ENCODE results near the gene CCDC152.
"Not testable (repeated sequence)": the region's sequence is repeated elsewhere in the genome, so short reads cannot be mapped to it uniquely, and the experiment has no call there.

The CCDC152 gene

DNA sequence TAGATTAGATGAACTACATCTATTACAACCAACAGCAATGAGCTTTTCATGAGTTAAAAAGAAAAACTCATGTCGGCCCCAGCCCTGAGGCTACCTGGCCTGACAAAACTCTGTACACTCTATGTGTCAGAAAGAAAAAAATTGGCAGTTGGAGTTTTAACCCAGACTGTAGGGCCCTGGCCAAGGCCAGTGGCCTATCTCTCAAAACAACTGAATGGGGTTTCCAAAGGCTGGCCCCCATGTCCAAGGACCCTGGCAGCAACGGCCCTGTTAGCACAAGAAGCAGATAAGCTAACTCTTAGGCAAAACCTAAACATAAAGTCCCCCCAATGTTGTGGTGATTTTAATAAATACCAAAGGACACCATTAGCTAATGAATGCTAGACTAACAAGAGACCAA, 59.9 kb downstream of the CCDC152 start:
- not testable (repeated sequence) for DNase-seq

DNA sequence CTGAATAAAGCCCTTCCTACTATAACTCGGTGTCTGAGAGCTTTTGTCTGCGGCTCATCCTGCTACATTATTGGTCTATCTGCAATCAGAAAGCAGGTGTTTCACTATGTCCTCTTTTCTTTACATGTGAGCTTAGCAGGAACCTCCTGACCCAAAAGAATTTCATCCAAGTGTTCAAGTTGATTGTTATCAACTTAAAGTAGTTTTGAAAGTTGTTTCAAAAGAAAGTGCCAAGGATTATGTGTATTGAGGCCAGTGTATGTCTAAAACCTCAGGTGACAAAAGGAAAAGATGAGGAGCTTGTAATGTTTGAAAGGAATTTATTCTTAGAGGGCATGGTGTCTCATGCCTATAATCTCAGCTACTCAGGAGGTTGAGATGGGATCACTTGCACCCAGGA, 63.1 kb downstream of the CCDC152 start:
- DNase-seq = no peak

DNA sequence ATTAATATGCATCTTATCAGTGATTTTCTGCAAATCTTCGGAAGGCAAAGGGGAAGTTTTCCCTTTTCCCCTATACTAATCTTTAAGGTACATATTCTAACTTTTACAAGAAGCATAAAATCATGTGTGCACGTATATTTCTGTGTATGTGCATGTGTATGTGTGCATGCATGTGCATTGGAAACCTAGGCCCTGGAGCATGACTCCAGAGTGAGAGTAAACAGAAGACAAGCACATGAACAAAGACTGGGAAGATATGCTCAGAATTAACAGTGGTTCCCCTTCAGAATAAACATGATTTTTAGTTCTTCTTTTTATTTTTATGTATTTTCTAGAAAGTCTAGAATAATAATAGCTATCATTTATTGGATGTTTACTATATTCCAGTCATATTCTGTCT, 65.9 kb downstream of the CCDC152 start:
- no peak for DNase-seq

DNA sequence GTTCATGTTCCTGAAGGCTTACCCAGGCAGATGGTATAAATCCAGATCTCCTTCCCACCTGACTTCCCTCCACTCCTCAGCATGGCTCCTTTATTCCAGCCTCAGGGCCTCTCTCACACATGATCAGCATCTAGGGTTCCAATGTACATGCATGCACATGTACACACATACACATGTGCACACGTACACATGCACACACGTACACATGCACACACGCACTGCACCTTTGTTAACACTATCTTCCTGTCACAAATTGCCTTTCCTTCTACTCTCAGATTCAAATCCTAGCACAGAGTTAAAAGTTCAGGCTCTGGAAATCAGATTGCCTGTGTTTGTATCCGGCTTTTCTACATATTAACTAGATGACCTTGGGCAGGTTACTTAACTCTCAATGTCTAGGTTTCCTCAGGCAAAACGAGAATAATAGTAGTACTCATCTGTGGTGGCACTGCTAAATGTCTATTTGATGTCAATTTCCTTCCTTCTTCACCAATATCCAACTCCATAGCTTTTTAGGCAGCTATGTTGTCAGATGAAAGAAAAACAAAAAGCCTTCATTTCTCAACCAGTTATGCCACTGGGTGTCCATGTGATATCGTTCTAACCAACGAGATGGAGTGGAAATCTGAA, 67.8 kb downstream of the CCDC152 start:
- DNase-seq = no peak

DNA sequence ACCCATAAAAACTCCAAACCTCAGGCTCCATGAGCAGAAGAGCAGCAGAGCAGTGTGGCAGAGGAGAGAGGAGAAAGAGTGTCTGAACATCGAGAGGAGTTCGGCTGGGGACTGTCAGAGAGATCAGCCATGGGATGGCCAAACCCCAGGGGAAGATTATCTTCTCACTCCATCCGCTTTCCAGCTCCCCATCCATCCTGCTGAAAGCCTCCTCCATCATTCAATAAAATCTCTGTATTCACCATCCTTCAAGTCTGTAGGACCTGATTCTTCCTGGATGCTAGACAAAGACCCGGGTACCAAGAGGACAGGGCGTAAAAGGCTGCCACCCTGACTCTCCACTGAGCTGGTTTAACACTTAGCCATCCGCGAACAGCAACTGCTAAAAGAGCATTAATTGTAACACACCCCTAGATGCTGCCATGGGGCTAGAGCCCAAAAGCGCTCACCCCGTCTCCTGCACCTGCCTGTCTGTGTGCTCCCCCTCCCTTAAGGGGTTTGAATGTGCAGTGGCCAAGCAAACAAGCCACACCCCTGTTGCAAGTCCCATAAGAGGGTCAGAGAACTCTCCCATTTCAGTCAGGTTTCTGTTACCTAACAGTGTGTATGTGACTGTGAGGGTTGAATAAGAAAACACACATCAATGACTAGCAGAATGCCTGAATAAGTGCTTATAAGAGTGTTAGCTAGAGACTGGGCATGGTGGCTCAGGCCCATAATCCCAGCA, 69.0 kb downstream of the CCDC152 start:
- DNase-seq = no peak

DNA sequence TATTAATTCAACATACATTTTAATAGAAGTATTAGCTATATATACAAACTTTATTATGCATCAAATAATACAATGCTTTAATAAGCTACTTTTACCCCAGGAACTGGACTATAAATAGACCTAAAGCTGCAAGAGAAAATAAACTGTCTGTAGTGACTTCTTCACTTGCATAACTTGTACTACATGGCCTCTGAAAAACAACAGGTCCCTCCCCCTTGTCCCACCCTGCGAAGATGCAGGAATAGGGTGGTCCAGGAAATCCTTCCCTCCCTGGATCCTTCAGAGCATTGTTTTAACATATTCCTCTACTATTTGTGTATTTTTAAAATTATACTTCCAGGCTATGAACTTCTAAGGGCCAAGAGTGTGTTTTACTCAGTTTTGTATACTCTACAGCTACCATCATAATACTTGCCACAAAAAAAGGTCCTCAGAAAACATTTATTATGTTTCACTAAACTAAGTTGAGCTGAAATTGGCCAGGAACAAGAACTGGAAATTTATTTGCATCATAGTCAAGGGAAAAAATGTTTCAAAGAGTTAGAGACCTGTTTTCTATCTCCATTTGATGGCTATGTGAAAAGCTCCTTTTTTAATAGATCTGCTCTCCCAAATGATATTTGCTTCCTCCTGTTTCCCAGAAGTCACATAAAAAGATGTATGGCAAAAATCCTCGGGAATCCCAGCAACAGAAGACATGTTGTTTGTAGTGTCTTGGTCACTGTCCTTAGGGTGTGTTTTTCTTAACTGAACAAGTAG, 70.3 kb downstream of the CCDC152 start:
- DNase-seq = no peak

DNA sequence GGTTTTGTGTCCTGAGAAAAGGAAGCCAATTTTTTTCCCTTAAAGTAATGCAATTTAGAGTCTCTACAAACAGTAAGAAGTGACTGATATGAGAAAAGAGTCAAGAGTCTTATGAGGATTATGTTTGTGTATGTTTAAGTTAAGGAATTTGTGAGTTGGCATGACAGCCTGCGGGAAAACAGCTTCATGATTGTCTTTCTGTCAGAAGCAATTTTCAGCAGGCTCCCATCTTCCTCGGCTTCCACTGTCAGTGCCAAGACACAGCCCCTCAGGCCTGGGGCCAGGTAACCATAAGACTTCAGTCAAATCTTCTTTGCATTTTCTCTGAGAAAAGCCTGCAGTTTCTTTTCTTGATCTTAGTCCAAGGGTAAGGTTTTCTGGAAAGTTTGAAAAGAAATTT, 72.1 kb downstream of the CCDC152 start:
- no peak for DNase-seq

DNA sequence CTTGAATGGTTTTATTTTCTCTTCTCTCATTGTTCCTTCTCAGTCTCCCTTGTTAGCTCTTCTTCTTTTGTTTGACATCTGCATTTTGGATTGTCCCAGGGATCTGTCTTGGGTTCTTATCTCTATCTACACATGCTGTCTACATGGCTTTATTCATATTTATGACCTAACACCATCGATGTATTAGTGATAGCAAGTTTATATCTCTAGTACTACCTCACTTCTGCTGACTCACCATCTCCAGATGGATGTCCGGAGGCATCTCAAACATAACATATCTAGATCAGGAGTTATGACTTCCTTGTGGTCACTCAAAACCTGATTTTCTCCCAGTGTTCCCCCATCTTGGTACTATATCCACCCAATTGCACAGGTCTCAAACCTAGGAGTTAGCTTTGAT, 74.3 kb downstream of the CCDC152 start:
- DNase-seq = no peak

DNA sequence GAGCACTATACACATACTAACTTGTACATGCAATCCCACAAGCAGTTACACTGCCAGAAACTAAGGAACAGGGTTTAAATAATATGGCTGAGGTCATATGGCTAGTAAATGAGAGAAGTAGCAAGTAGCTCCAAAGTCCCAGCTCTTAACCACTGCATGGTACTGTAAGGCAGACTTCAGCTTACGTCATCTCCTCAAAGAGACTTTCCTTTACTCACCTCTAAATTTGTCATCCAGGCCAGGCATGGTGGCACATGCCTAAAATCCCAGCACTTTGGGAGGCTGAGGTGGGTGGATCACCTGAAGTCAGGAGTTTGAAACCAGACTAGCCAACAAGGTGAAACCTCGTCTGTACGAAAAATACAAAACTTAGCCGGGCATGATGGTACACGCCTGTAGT, 75.4 kb downstream of the CCDC152 start:
- DNase-seq = no peak

DNA sequence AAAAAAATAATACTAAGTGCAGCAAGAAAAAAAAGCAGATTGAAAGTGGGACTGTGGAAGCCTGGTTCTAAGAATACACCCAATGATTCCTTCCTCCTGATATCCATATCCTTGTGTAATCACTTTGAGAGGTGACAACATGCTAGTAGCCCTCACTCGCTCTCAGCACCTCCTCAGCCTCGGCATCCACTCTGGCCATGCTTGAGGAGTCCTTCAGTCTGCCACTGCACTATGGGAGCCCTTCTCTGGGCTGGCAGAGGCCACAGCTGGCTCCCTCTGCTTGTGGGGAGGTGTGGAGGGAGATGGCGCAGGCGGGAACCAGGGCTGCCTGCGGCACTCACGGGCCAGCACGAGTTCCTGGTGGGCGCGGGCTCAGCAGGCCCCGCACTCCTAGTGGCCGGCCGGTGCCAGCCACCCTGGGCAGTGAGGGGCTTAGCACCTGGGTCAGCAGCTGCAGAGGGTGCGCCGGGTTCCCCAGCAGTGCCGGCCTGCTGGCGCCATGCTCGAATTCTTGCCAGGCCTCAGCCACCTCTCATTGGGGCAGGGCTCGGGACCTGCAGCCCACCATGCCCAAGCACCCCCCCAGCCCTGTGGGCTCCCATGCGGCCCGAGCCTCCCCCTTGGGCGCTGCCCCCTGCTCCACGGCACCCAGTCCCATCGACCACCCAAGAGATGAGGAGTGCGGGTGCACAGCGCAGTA, 79.6 kb downstream of the CCDC152 start:
- no peak for DNase-seq

DNA sequence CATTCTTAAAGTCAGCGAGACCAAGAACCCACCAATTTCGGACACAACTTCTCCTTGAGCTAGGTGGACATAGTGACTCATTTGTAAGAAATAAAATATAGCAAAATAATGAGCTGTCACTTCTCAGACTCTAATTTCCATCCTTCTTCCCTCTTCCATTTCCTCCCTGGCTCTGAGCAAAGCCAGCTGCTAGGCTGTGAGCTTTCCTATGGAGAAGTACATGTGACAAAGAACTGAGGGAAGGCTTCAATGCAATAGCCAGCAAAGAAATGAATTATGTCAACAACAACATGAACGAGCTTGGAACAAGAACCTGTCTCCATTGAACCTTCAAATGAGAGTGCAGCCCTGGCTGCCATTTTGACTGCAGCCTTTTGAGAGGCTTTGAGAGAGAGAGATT, 81.0 kb downstream of the CCDC152 start:
- no peak for DNase-seq

DNA sequence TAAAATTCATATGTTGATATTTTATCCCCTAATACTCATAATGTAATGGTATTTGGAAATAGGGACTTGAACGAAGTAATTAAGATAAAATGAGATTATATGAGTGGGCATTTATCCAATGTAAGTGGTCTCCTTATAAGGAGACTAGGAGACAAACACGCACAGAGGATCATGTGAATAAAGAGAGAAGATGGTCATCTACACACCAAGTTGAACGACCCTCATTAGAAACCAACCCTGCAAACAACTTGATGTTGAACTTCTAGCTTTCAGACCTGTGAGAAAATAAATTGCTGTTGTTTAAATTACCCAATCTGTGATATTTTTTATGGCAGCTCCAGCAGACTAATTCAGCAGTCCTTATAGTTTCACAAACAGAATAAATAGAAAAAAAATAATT, 82.6 kb downstream of the CCDC152 start:
- DNase-seq = no peak

DNA sequence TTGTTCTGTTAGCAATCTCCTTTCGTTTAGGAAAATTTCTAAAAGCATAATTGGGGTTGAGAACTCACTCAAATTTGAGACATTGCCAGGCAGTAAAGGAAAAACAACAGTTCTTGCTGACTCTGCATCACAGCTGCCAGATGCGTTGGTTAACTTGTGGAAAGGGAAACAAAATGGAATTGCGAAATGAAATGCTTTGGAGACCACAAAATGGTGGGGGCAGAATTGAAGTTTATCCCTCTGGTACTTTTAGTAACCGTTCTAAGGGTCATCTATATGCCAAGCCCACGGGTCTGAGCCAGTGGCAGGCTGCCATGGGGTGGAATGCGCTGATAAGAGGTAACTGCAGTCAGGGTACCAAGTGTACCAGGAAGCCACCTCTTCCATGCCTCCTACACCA, 83.7 kb downstream of the CCDC152 start:
- no peak for DNase-seq

DNA sequence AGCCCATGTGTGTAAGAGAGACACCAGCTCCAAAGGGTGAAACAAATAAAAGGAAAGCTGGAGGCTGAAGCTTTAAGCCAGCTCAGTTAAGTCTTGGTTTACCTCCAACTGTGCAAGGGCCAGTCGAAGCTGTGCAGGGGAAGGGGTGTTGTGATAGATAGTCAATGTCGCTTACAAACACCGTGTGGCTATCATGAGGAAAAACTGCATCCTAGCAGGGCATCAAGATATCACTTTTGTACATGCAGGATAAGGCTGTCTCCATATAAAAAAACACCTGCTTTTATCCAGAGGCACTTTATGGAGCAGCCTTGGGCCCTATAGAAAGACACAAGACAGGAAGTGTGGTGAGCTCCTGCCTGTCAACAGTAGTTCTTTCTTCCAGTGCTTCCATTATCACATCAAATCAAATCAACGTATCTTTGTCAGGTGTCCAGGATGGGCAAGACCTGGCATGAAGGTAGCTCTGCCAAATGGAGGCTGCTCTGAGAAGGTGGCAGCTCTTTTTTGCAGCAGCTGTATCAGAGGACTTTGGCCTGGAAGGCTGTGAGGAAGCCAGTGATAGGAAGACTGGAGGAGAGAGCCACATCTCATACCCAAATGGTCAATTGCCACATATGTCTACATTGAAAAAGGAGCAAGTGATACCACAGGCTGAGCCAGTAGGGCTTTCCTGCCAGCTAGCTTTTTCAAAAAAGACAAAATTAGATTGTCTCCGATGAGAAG, 84.4 kb downstream of the CCDC152 start:
- DNase-seq = no peak

DNA sequence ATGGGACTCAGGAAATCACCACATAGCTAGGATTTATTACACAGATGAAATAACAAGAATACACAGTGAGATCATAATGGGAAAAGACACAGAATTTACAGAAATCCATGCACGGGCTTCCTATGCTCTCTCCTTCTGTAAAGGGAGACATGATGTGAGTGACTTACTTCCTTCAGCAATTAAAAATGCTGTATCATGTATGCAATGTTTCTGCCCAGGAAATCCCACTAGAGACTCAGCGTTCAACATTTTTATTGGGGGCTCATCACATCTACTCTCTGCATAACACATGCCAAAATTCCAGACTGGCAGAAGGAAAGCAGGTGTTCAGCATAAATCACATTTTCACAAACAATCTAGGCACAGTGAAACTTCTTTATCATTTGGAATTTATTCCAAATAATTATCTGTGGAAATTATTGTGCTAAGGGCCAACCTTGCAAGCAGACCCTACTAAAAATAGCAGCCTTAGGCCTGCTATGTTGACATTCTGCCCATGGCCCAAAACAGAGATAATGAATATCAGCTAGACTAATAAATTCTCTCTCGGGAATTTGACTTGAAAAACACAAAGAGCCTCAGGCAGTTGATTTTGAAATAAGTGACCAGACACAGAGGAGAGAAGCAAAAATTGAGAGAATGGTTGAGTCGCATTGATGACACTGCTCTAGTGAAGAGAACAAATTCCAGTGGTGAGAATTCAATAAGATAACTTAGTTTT, 86.5 kb downstream of the CCDC152 start:
- DNase-seq = no peak

DNA sequence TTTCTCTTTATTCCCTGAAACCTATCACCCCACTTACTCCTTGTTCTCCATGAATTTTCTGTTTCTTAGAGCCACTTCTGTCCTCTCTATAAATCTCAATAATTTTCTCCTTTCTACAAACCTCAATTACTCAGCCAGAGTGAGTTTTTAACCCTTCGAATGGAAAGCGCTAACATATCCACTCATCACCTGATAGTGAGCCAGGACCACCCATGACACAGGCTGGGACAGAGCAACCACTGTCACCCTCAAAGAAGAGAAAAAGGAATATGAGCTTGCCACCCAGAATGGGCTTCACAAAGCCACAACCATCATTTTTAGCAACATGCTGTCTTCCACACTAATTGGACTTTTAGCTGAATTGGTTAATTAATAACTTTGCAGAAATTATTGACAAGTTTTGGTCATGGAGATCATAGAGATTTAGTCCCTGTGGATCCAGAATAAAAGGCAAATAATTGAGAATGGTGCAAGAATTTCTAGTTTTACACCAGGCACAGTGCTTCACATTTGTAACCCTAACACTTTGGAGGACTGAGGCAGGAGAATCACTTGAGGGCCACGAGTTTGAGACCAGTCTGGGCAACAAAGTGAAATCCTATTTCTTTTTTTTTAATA, 87.2 kb downstream of the CCDC152 start:
- DNase-seq = no peak

DNA sequence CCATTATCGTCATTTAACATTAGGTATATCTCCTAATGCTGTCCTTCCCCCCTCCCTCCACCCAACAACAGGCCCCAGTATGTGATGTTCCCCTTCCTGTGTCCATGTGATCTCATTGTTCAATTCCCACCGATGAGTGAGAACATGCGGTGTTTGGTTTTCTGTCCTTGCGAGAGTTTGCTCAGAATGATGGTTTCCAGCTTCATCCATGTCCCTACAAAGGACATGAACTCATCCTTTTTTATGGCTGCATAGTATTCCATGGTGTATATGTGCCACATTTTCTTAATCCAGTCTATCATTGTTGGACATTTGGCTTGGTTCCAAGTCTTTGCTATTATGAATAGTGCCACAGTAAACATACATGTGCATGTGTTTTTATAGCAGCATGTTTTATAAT, 87.8 kb downstream of the CCDC152 start:
- not testable (repeated sequence) for DNase-seq

DNA sequence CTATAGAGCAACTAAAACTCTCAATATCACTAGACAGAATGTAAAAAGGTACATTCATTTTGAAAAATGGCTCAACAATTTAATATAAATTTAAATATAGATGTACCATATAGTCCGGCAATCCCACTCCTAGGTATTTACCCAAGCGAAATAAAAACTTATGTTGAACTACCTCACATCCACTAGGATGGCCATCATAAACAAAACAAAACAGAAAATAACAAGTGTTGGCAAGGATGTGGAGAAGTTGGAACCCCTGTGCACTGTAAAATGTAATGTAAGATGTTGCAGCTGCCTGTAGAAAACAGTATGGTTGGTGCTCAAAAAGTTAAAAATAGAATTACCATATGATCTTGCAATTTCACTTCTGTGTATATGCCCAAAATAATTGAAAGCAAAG, 91.9 kb downstream of the CCDC152 start:
- DNase-seq = no peak

DNA sequence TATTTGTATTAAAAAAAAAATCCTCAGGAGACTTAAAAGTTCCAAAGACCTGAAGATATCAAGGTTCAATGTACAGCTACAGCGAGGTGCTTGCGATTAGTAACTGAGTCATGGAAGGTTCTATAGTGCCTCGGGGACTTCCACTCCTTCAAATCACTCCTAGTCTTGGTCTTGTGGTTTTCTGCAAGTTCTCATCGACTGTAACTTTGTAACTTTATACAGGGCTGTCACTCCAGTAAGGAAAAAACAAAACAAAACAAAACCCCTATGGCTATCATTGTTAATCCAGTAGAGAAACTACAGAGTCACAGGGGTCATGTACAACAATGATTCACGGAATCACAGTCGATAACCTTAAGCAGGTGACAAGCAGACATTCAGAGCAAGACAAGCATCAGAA, 94.9 kb downstream of the CCDC152 start:
- DNase-seq = no peak
